HepG2 (cell line): ENCODE data around the gene SEH1L. TPM values are rescaled to one million over a fixed set of nuclear protein-coding genes. Genes with fewer than 3 reads are reported as not detected.

ENCODE experiments used
- CBX1 ChIP-seq: IDR thresholded peaks from one replicate; pipeline ENCODE4 v1.6.1; 2016; ENCODE audit warnings: antibody characterized with exemption, low read depth
- CREB3 ChIP-seq: sonication (generic); formaldehyde crosslinking; IDR thresholded peaks from 2 replicates; pipeline ENCODE4 v1.5.0; 2020; ENCODE audit warnings: missing genetic modification reagents
- GMEB1 ChIP-seq: sonication (generic); formaldehyde crosslinking; IDR thresholded peaks from 2 replicates; pipeline ENCODE4 v1.5.1; 2020; ENCODE audit warnings: missing genetic modification reagents, mild to moderate bottlenecking, borderline replicate concordance
- KDM3A ChIP-seq: IDR thresholded peaks from 2 replicates; pipeline ENCODE4 v1.6.1; 2018; ENCODE audit warnings: low read depth, missing compliant biosample characterization
- RBAK ChIP-seq: sonication (generic); formaldehyde crosslinking; IDR thresholded peaks from 2 replicates; pipeline ENCODE4 v1.5.1; 2020; ENCODE audit warnings: mild to moderate bottlenecking, missing genetic modification reagents
- SOX13 ChIP-seq, 3 experiments: fragments of 450-650 bp in 1 of 3; sonication (generic) in 1 of 3; formaldehyde crosslinking in 1 of 3; IDR thresholded peaks in 2 of 3; conservative IDR thresholded peaks in 1 of 3; 2 replicates each; pipeline versions ENCODE4 v1.5.0 to v1.6.1; 2016 to 2020; ENCODE audit warnings: antibody characterized with exemption in 1 of 3, mild to moderate bottlenecking in 1 of 3, missing compliant biosample characterization in 1 of 3, missing genetic modification reagents in 1 of 3, moderate library complexity in 1 of 3
- ZNF44 ChIP-seq: sonication (generic); formaldehyde crosslinking; IDR thresholded peaks from 2 replicates; pipeline ENCODE4 v1.5.1; 2020; ENCODE audit warnings: mild to moderate bottlenecking, missing genetic modification reagents
- ZNF556 ChIP-seq: sonication (generic); formaldehyde crosslinking; IDR thresholded peaks from 2 replicates; pipeline ENCODE4 v1.4.0; 2020; ENCODE audit warnings: mild to moderate bottlenecking, missing genetic modification reagents, borderline replicate concordance
- ZNF563 ChIP-seq: sonication (generic); formaldehyde crosslinking; IDR thresholded peaks from 2 replicates; pipeline ENCODE4 v1.8.0; 2022; ENCODE audit warnings: mild to moderate bottlenecking, moderate library complexity, missing genetic modification reagents
- ZNF572 ChIP-seq: sonication (generic); formaldehyde crosslinking; IDR thresholded peaks from 2 replicates; pipeline ENCODE4 v1.5.1; 2020; ENCODE audit warnings: mild to moderate bottlenecking, missing genetic modification reagents
- ZNF614 ChIP-seq: IDR thresholded peaks from 2 replicates; pipeline ENCODE4 v1.6.1; 2018; ENCODE audit warnings: missing biosample characterization, missing genetic modification reagents, inconsistent platforms, borderline replicate concordance
- polyA plus RNA-seq, 8 experiments: library from polyadenylated mRNA; depleted of rRNA in 3 of 8; stranded (reverse) in 7 of 8; unstranded in 1 of 8; fragments of >200 nt; fragmentation: Illumina TruSeq in 4 of 8; extraction: Trizol in 4 of 8; gene quantifications; 2 replicates each; pipeline versions ENCODE4 v1.2.1 to v1.2.3, GENCODE V29; 2011 to 2016; ENCODE audit warnings: low read depth in 4 of 8, missing spikeins in 1 of 8, mixed read lengths in 1 of 8; ENCODE audit not compliant: insufficient read depth in 1 of 8
- total RNA-seq, 5 experiments: library from RNA; depleted of rRNA; stranded (reverse); fragments of >200 nt; fragmentation: Illumina TruSeq; extraction: Trizol; gene quantifications; 2 replicates each; pipeline ENCODE4 v1.2.3, GENCODE V29; 2016; ENCODE audit warnings: low read depth in 1 of 5
- TF ChIP-seq, protein P1 (sequence below): sonication (generic); formaldehyde crosslinking; IDR thresholded peaks from 2 replicates; pipeline ENCODE4 v1.5.0; 2020; ENCODE audit warnings: mild to moderate bottlenecking, missing genetic modification reagents, borderline replicate concordance
- TF ChIP-seq, protein P2 (sequence below): sonication (generic); formaldehyde crosslinking; IDR thresholded peaks from 2 replicates; pipeline ENCODE4 v1.4.0; 2020; ENCODE audit warnings: missing genetic modification reagents

Gene SEH1L
- total and polyA plus RNA-seq, 2 of the 13 experiments (the other 11 are each of a cell fraction or from before 2014, with no cell fraction given) = 59.6 to 63.5 TPM

- TF ChIP-seq GMEB1 (peak; percentile 91), CREB3 (CRISPR knock-in tag) (peak; percentile 73; the same call in 1 of the 2 replicates), RBAK (no peak), KDM3A (peak; percentile 87), SOX13 (IDR thresholded peaks at IDR 0.05) (no peak; the same call in 1 of the 2 replicates), SOX13 (CRISPR knock-in tag; conservative IDR thresholded peaks at IDR 0.05 in 1 of 2, IDR thresholded peaks at IDR 0.05 in 1 of 2) (peak in 1 of 2 experiments; percentile 36; a peak in 1 of 4 replicates), ZNF556 (CRISPR knock-in tag) (0 out of 2 replicates have a peak, but pooled peaks have one; percentile 68), ZNF572 (0 out of 2 replicates have a peak, but pooled peaks have one; percentile 75), CBX1 (peak; percentile 64), ZNF614 (peak; percentile 38; the same call in 1 of the 2 replicates), ZNF44 (CRISPR knock-in tag) (peak; percentile 61; the same call in 1 of the 2 replicates), ZNF563 (CRISPR knock-in tag) (peak; percentile 92; the same call in 1 of the 2 replicates)
- TF ChIP-seq, protein P1, sequence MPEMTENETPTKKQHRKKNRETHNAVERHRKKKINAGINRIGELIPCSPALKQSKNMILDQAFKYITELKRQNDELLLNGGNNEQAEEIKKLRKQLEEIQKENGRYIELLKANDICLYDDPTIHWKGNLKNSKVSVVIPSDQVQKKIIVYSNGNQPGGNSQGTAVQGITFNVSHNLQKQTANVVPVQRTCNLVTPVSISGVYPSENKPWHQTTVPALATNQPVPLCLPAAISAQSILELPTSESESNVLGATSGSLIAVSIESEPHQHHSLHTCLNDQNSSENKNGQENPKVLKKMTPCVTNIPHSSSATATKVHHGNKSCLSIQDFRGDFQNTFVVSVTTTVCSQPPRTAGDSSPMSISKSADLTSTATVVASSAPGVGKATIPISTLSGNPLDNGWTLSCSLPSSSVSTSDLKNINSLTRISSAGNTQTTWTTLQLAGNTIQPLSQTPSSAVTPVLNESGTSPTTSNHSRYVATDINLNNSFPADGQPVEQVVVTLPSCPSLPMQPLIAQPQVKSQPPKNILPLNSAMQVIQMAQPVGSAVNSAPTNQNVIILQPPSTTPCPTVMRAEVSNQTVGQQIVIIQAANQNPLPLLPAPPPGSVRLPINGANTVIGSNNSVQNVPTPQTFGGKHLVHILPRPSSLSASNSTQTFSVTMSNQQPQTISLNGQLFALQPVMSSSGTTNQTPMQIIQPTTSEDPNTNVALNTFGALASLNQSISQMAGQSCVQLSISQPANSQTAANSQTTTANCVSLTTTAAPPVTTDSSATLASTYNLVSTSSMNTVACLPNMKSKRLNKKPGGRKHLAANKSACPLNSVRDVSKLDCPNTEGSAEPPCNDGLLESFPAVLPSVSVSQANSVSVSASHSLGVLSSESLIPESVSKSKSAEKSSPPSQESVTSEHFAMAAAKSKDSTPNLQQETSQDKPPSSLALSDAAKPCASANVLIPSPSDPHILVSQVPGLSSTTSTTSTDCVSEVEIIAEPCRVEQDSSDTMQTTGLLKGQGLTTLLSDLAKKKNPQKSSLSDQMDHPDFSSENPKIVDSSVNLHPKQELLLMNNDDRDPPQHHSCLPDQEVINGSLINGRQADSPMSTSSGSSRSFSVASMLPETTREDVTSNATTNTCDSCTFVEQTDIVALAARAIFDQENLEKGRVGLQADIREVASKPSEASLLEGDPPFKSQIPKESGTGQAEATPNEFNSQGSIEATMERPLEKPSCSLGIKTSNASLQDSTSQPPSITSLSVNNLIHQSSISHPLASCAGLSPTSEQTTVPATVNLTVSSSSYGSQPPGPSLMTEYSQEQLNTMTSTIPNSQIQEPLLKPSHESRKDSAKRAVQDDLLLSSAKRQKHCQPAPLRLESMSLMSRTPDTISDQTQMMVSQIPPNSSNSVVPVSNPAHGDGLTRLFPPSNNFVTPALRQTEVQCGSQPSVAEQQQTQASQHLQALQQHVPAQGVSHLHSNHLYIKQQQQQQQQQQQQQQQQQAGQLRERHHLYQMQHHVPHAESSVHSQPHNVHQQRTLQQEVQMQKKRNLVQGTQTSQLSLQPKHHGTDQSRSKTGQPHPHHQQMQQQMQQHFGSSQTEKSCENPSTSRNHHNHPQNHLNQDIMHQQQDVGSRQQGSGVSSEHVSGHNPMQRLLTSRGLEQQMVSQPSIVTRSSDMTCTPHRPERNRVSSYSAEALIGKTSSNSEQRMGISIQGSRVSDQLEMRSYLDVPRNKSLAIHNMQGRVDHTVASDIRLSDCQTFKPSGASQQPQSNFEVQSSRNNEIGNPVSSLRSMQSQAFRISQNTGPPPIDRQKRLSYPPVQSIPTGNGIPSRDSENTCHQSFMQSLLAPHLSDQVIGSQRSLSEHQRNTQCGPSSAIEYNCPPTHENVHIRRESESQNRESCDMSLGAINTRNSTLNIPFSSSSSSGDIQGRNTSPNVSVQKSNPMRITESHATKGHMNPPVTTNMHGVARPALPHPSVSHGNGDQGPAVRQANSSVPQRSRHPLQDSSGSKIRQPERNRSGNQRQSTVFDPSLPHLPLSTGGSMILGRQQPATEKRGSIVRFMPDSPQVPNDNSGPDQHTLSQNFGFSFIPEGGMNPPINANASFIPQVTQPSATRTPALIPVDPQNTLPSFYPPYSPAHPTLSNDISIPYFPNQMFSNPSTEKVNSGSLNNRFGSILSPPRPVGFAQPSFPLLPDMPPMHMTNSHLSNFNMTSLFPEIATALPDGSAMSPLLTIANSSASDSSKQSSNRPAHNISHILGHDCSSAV (CRISPR knock-in tag) = no peak
- TF ChIP-seq, protein P2, sequence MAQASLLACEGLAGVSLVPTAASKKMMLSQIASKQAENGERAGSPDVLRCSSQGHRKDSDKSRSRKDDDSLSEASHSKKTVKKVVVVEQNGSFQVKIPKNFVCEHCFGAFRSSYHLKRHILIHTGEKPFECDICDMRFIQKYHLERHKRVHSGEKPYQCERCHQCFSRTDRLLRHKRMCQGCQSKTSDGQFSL (CRISPR knock-in tag) = peak; percentile 78
Measured at GRCh38 chr18:12990967-12991820, 43.4 kb downstream of the SEH1L start, which contains the start of gene CEP192 (continued).
